ENCODE data around the gene SMO. TPM values are rescaled to one million over a fixed set of nuclear protein-coding genes. Genes with fewer than 3 reads are reported as not detected.

SMO gene
- polyA plus RNA-seq, 1 donor from 2014 or later, result 0.36 TPM

GRCh38 chr7:129257168-129257567 is 68.7 kb downstream of the SMO start:
- no peaks in the 10 kb centered on the region for H3K27me3 Mint-ChIP-seq
- no peak overlapping the region for H3K27ac Mint-ChIP-seq
- H3K9me3 Mint-ChIP-seq, result no peaks in the 10 kb centered on the region
- peaks cover 6% of the 10 kb centered on the region for H3K36me3 Mint-ChIP-seq
- peak overlapping the region in 1 of 4 donors; percentile 12 for H3K4me3 Mint-ChIP-seq
- peaks cover 14 to 24% (median 14%) of the 10 kb centered on the region in 3 donors for H3K4me1 Mint-ChIP-seq

- Mint-ChIP-seq H3K4me3 (peak overlapping the region in 1 of 4 donors; percentile 72), H3K27me3 (no peaks in the 10 kb centered on the region), H3K9me3 (no peaks in the 10 kb centered on the region), H3K27ac (no peak overlapping the region), H3K36me3 (peaks cover 6% of the 10 kb centered on the region), H3K4me1 (peaks cover 13 to 30% (median 19%) of the 10 kb centered on the region in 3 donors)
These were observed 70.4 kb downstream of the SMO start for GRCh38 chr7:129258649-129259389.

DNA sequence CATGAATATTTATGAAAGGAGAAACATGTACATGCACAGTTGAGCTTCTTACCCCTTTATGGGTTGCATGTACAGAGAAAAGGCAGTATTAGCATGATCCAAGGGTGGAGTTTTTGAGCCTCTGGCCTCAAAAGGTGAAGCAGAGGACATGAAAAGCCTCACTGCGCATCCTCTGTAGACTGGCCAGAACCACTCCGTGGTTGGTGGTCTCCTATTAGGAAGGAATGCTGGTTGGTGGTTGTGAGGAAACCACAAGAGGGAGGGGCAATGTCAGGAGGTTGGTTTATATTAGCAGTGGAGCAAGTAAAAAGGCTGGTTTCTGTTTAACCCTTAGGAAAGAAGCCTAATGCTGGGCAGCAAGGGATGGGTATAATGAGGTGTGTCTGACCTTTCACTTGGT is 73.9 kb downstream of the SMO start:
- no peak overlapping the region for H3K27ac Mint-ChIP-seq
- no peaks in the 10 kb centered on the region for H3K9me3 Mint-ChIP-seq
- H3K4me1 Mint-ChIP-seq, result peaks cover 10 to 25% (median 14%) of the 10 kb centered on the region in 3 donors
- peaks cover 3% of the 10 kb centered on the region for H3K36me3 Mint-ChIP-seq
- peak overlapping the region in 1 of 4 donors; percentile 33 for H3K4me3 Mint-ChIP-seq
- no peaks in the 10 kb centered on the region for H3K27me3 Mint-ChIP-seq

Other genes starting within 250 kb of the SMO start
- 36.7 TPM for gene TNPO3, start 133.5 kb upstream of the SMO start, polyA plus RNA-seq
- 55.0 TPM for gene TSPAN33, start 43.9 kb upstream of the SMO start, polyA plus RNA-seq
- 5.5 TPM for gene AHCYL2, start 36.4 kb downstream of the SMO start, polyA plus RNA-seq
- 0.08 TPM for gene STRIP2, start 245.8 kb downstream of the SMO start, polyA plus RNA-seq

Measured in IgD-negative memory B cell (primary cell).